Caco-2 (cell line): Measurements from ENCODE around the gene TAS1R2. TPM values are rescaled to one million over a fixed set of nuclear protein-coding genes. Genes with fewer than 3 reads are reported as not detected.

Experiments used
- BruUV-seq: library from RNA; stranded (reverse); fragments of 400-500 nt; replicated peaks from 2 replicates; lab custom pipeline; 2021; lab: Mats Ljungman, UMichigan
- CTCF ChIA-PET: fragments of 300-600 bp; sonication (Branson Sonifier 250); formaldehyde crosslinking; loops from one replicate; lab custom pipeline; 2022; ENCODE audit warnings: antibody characterized with exemption; lab: Charles Lee
- POLR2A ChIA-PET: fragments of 300-600 bp; sonication (Branson Sonifier 250); formaldehyde crosslinking; loops from one replicate; lab custom pipeline; 2022; ENCODE audit warnings: antibody characterized with exemption; lab: Charles Lee
- DNase-seq, 2 experiments: peaks; one replicate each; pipeline versions ENCODE4 v3.0.0 to v3.0.0-alpha.2; 2020 to 2022
- H3K27me3 ChIP-seq: replicated peaks from 2 replicates; pipeline ENCODE4 v1.6.0; 2011; ENCODE audit warnings: low read length; ENCODE audit not compliant: control insufficient read depth, insufficient read depth
- H3K36me3 ChIP-seq: 2 replicates; pipeline ENCODE4 v1.5.1; 2011; ENCODE audit warnings: low read length; ENCODE audit not compliant: control insufficient read depth, insufficient read depth
- H3K4me1 ChIP-seq: fragments of 250-450 bp; sonication (Bioruptor Pico); 2 replicates; pipeline ENCODE4 v1.5.1; 2020; ENCODE audit warnings: mild to moderate bottlenecking
- H3K4me3 ChIP-seq: 2 replicates; pipeline ENCODE4 v1.5.1; 2011; ENCODE audit warnings: low read depth, mild to moderate bottlenecking, control low read depth, low read length
- H3K9me3 ChIP-seq: fragments of 250-450 bp; sonication (Bioruptor Pico); 2 replicates; pipeline ENCODE4 v1.5.1; 2020; ENCODE audit warnings: mild to moderate bottlenecking, moderate library complexity
- H3K27ac Mint-ChIP-seq: one replicate; pipeline ENCODE4 v1.8.0; 2022; ENCODE audit warnings: mixed read lengths; ENCODE audit not compliant: unreplicated experiment
- H3K27me3 Mint-ChIP-seq: one replicate; pipeline ENCODE4 v1.8.0; 2022; ENCODE audit warnings: mixed read lengths; ENCODE audit not compliant: insufficient read depth, unreplicated experiment
- H3K36me3 Mint-ChIP-seq: one replicate; pipeline ENCODE4 v1.8.0; 2022; ENCODE audit warnings: mild to moderate bottlenecking, mixed read lengths; ENCODE audit not compliant: insufficient read depth, unreplicated experiment
- H3K4me1 Mint-ChIP-seq: one replicate; pipeline ENCODE4 v1.8.0; 2022; ENCODE audit warnings: low read depth, mixed read lengths; ENCODE audit not compliant: unreplicated experiment
- H3K4me3 Mint-ChIP-seq: one replicate; pipeline ENCODE4 v1.8.0; 2022; ENCODE audit warnings: mild to moderate bottlenecking, moderate library complexity, mixed read lengths; ENCODE audit not compliant: unreplicated experiment
- H3K9me3 Mint-ChIP-seq: one replicate; pipeline ENCODE4 v1.8.0; 2022; ENCODE audit warnings: mixed read lengths; ENCODE audit not compliant: unreplicated experiment
- intact Hi-C: fragments of 100-400 bp; cut with micrococcal nuclease; formaldehyde crosslinking; loops from one replicate; pipeline ENCODE4 v1.10.0; 2022; ENCODE audit not compliant: unreplicated experiment
- total RNA-seq: library from RNA; stranded (reverse); gene quantifications from 2 replicates; pipeline ENCODE4 v1.2.3, GENCODE V29; 2022
- TF ChIP-seq, protein P1 (sequence below), 2 experiments: fragments of 200-600 bp in 1 of 2; IDR thresholded peaks; 1 replicate in 1 of 2; 2 replicates in 1 of 2; pipeline versions ENCODE4 v1.5.1 to v1.8.0; 2011 to 2022; ENCODE audit warnings: antibody characterized with exemption in 1 of 2, control low read depth in 1 of 2, inconsistent platforms in 1 of 2, low read depth in 1 of 2, low read length in 1 of 2, mild to moderate bottlenecking in 1 of 2, moderate library complexity in 1 of 2; ENCODE audit not compliant: insufficient read depth in 1 of 2, severe bottlenecking in 1 of 2, unreplicated experiment in 1 of 2

TAS1R2 gene
- total RNA-seq, 1 experiment from 2014 or later = not detected

DNA sequence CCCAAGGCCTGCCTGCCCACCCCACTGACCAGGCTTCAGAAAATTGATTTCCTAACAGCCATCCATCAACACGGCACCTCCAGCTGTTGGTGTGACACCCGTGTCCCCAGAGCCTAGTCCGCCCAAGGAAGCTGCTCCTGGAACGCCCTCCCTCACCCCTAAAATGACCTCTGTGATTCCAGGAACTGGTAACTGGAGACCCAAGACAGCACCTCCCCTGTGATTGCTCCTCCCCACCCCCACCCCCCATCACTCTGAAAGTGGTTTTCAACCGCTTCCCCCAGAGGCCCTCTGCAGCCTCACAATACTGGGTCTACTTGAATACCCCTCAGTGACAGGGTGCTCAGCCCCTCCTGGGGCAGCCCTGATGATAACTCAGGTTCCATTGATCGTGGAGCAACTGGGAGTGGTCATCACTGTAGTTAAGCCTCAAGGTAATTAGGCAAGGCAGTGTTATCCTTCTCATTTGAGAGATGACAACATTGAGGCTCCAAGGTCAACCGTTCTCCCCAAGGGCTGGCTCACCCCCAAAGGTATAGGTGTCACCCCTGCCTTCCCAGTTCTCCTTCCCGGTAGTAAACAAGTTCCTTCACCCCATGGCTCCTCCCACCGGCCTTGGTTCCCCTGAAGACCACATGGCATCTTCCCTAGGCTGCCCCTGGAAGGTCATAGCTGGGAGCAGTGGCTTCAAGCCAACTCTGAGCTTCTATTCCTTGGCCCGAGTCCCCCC is 52.0 kb downstream of the TAS1R2 start:
- intact Hi-C loops = no loop called here
- Mint-ChIP-seq H3K4me3 (no peak overlapping the region), H3K36me3 (no peaks in the 10 kb centered on the region), H3K9me3 (no peaks in the 10 kb centered on the region), H3K27me3 (peaks cover 13% of the 10 kb centered on the region), H3K4me1 (no peaks in the 10 kb centered on the region), H3K27ac (no peak overlapping the region)
- DNase-seq = no peak
- Histone ChIP-seq H3K36me3 (no peaks in the 10 kb centered on the region), H3K9me3 (no peaks in the 10 kb centered on the region), H3K4me1 (no peaks in the 10 kb centered on the region), H3K4me3 (no peak overlapping the region), H3K27me3 (no peaks in the 10 kb centered on the region)
- no TSS peak for BruUV-seq
- ChIA-PET POLR2A (no interaction called here), CTCF (interaction anchor here (0.6 kb wide), 1 partner anchor 1022 kb away, joined by 6 read pairs; no protein-coding TSS in a partner anchor)
- TF ChIP-seq, protein P1, sequence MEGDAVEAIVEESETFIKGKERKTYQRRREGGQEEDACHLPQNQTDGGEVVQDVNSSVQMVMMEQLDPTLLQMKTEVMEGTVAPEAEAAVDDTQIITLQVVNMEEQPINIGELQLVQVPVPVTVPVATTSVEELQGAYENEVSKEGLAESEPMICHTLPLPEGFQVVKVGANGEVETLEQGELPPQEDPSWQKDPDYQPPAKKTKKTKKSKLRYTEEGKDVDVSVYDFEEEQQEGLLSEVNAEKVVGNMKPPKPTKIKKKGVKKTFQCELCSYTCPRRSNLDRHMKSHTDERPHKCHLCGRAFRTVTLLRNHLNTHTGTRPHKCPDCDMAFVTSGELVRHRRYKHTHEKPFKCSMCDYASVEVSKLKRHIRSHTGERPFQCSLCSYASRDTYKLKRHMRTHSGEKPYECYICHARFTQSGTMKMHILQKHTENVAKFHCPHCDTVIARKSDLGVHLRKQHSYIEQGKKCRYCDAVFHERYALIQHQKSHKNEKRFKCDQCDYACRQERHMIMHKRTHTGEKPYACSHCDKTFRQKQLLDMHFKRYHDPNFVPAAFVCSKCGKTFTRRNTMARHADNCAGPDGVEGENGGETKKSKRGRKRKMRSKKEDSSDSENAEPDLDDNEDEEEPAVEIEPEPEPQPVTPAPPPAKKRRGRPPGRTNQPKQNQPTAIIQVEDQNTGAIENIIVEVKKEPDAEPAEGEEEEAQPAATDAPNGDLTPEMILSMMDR (IDR thresholded peaks at IDR 0.05; ENCODE audit: insufficient read depth in 1 of 2, low read depth in 1 of 2, low read length in 1 of 2, severe bottlenecking in 1 of 2, unreplicated experiment in 1 of 2) = no peak

DNA sequence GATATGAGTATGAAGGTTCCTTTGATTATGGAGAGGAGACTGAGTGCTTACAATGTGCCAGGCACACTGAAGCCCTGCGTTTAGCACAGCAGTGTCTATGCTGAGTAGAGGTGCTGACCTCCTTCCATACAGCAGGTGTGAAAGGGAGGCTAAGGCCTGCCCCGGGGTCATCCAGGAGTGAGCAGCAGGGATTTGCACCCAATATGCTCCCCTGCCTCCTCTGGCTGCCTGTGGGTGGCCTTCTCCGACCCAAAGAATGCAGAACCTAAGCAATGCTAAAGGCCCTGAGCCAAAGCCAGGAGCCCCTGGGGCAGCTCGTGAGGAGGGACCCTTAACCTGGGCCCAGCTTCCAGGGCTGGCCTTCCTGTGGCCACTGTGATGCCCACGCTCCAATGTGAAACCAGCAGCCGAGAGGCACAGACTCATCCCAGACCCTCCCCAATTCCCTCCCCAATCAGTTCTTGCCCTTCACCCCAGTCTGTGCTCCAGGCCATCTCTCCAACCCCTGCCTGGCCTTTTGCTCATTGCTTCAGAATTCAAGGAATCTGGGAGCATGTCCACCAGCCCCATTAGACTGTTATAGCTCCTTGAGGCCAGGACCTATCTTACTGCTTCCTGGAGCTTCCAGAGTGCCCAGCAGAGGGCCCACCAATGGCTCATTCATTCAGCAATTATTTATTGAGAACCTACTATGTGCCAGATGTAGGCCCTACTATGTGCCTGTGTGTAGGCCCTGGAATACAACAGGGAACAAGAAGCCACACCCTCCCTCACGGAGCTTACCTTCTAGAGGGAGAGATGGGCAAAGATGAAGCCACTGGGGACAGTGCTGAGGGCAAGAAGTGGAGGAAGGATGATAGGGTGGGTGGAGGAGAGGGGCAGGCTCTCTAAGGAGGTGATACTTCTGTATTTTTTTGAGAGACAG is 53.3 kb downstream of the TAS1R2 start:
- no peaks in the 10 kb centered on the region for H3K36me3 ChIP-seq
- peaks cover 5% of the 10 kb centered on the region for H3K27me3 Mint-ChIP-seq
- no peaks in the 10 kb centered on the region for H3K4me1 Mint-ChIP-seq
- ChIA-PET POLR2A (no interaction called here), CTCF (interaction anchor here (0.6 kb wide), 1 partner anchor 10 kb away, joined by 3 read pairs; no protein-coding TSS in a partner anchor)
- no peaks in the 10 kb centered on the region for H3K27me3 ChIP-seq
- no peaks in the 10 kb centered on the region for H3K9me3 ChIP-seq
- BruUV-seq = no TSS peak
- intact Hi-C loops = no loop called here
- H3K36me3 Mint-ChIP-seq = no peaks in the 10 kb centered on the region
- H3K4me3 ChIP-seq = no peak overlapping the region
- TF ChIP-seq, protein P1 (IDR thresholded peaks at IDR 0.05; ENCODE audit: insufficient read depth in 1 of 2, low read depth in 1 of 2, low read length in 1 of 2, severe bottlenecking in 1 of 2, unreplicated experiment in 1 of 2) = no peak
- no peaks in the 10 kb centered on the region for H3K9me3 Mint-ChIP-seq
- H3K27ac Mint-ChIP-seq = no peak overlapping the region
- no peak overlapping the region for H3K4me3 Mint-ChIP-seq
- DNase-seq = no peak
- H3K4me1 ChIP-seq = no peaks in the 10 kb centered on the region

DNA sequence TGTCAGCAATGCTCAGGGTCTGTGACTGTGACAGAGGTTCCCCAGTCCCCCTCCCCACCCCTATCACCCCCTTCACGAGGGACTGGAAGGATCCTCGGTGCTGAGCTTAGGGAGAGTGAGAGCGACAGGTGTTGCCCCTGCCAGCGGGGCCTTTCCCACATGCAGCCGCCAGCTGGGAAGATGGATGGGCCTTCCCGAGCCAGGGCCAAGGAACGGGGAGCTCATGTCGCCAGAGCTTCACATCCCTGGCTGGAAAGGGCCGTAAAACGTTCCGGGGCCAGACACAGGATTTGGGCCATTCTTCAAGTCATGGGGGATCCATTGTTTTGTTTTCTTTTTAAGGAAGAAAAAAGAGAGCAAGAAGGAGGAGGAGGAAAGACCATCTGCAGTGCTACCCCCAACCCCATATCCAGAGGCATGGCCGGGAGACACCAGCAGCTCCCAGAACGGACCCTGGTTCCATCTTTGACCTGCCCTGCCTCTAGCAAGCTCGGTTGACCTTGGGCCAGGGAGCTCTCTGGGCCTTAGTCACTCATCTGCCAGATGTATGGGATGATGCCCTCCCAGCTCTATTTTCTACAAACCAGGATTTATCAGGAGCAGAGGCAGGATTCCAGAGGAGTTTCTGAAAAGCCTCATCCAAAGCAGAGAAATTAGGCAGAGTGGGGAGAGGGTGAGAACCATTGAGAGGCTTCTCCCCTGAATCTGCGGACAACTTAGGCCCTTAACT is 54.1 kb downstream of the TAS1R2 start:
- no peaks in the 10 kb centered on the region for H3K9me3 ChIP-seq
- peaks cover 5% of the 10 kb centered on the region for H3K27me3 Mint-ChIP-seq
- H3K4me3 ChIP-seq = no peak overlapping the region
- TF ChIP-seq, protein P1 (IDR thresholded peaks at IDR 0.05; ENCODE audit: insufficient read depth in 1 of 2, low read depth in 1 of 2, low read length in 1 of 2, severe bottlenecking in 1 of 2, unreplicated experiment in 1 of 2) = no peak
- H3K36me3 Mint-ChIP-seq = no peaks in the 10 kb centered on the region
- no TSS peak for BruUV-seq
- H3K9me3 Mint-ChIP-seq = no peaks in the 10 kb centered on the region
- H3K36me3 ChIP-seq = no peaks in the 10 kb centered on the region
- ChIA-PET CTCF (interaction anchor here (0.6 kb wide), 1 partner anchor 107 kb away, joined by 7 read pairs; no protein-coding TSS in a partner anchor), POLR2A (no interaction called here)
- DNase-seq = no peak
- H3K27ac Mint-ChIP-seq = no peak overlapping the region
- H3K27me3 ChIP-seq = no peaks in the 10 kb centered on the region
- no peaks in the 10 kb centered on the region for H3K4me1 Mint-ChIP-seq
- no peaks in the 10 kb centered on the region for H3K4me1 ChIP-seq
- no peak overlapping the region for H3K4me3 Mint-ChIP-seq
- intact Hi-C loops = no loop called here
